ENCODE data around the gene FAAP20.

The FAAP20 gene

GRCh38 chr1:2229911-2230731 is 35.5 kb upstream of the FAAP20 start:
- DNase-seq, result peak; percentile 62

- DNase-seq, result peak; percentile 82
These were observed 34.7 kb upstream of the FAAP20 start for GRCh38 chr1:2229037-2229864.

GRCh38 chr1:2228694-2229036 is 34.1 kb upstream of the FAAP20 start:
- DNase-seq, result no peak

GRCh38 chr1:2228157-2228594 is 33.6 kb upstream of the FAAP20 start, which contains the start of gene SKI:
TSS of gene SKI (plus strand) at chr1:2228319. CDS start at chr1:2228767, 448 bp downstream.
- DNase-seq, result no peak

GRCh38 chr1:2227346-2228156 is 33.0 kb upstream of the FAAP20 start:
- peak; percentile 93 for DNase-seq

GRCh38 chr1:2226525-2227345 is 32.2 kb upstream of the FAAP20 start:
- DNase-seq, result no peak

GRCh38 chr1:2224631-2225428 is 30.3 kb upstream of the FAAP20 start:
- no peak for DNase-seq

- DNase-seq, result no peak
These were observed 29.6 kb upstream of the FAAP20 start for GRCh38 chr1:2224170-2224584.

- DNase-seq, result no peak
These were observed 26.7 kb upstream of the FAAP20 start for GRCh38 chr1:2221271-2221670.

- no peak for DNase-seq
These were observed 22.1 kb upstream of the FAAP20 start for GRCh38 chr1:2216767-2217058.

- DNase-seq, result no peak
These were observed 21.6 kb upstream of the FAAP20 start for GRCh38 chr1:2215909-2216766.

GRCh38 chr1:2215329-2215728 is 20.8 kb upstream of the FAAP20 start:
- no peak for DNase-seq

GRCh38 chr1:2214541-2215241 is 20.1 kb upstream of the FAAP20 start:
- DNase-seq, result peak; percentile 19

GRCh38 chr1:2213576-2214505 is 19.3 kb upstream of the FAAP20 start:
- DNase-seq, result no peak

- peak; percentile 80 for DNase-seq
These were observed 18.2 kb upstream of the FAAP20 start for GRCh38 chr1:2212532-2213491.

GRCh38 chr1:2212274-2212531 is 17.6 kb upstream of the FAAP20 start:
- no peak for DNase-seq

- DNase-seq, result no peak
These were observed 16.2 kb upstream of the FAAP20 start for GRCh38 chr1:2210786-2211185.

Data from midbrain (tissue), 1 donor.